A549 treated with ZK216348 at 1 μM for 4 hours (cell line): Measurements from ENCODE around the gene OR2T29. TPM values are rescaled to one million over a fixed set of nuclear protein-coding genes. Genes with fewer than 3 reads are reported as not detected.

Source experiments
- total RNA-seq: library from RNA; stranded (reverse); fragments of 200-300 nt; extraction: Qiagen RNA extraction; gene quantifications from 5 replicates; pipeline ENCODE4 v1.2.3, GENCODE V29; 2022; ENCODE audit warnings: low read depth

OR2T29 gene
- not detected in 5 replicates for total RNA-seq

GRCh38 chr1:248562672-248563071 lies at the start of gene OR2T29:
Gene OR2T29, minus strand, starts transcription at chr1:248562772. Its CDS starts 3,281 bp downstream, at chr1:248559491.

DNA sequence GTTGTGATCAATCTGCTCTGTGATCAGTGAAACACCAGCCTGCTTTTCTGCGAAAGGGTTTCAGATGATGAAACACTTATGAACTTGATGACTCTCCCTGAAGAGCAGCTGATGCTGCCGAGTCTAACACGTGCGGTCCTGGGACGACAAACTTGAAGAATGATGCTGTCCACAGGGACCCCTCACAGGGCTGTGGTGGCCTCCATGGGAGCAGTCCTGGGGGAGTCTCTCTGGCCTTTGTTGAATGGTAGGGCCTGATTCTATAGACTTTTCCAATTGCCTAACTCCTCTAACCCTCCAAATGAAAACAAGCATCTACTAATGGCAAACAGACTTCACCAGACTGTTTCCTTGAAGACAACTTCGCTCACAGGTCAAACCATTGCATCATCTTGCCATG lies 35.0 kb upstream of the OR2T29 start, which contains the start of gene OR2T10:
Gene OR2T10, minus strand, starts transcription at position 112 of the 400 bp plus-strand sequence. CDS start 3,932 bp downstream, outside the sequence.

DNA sequence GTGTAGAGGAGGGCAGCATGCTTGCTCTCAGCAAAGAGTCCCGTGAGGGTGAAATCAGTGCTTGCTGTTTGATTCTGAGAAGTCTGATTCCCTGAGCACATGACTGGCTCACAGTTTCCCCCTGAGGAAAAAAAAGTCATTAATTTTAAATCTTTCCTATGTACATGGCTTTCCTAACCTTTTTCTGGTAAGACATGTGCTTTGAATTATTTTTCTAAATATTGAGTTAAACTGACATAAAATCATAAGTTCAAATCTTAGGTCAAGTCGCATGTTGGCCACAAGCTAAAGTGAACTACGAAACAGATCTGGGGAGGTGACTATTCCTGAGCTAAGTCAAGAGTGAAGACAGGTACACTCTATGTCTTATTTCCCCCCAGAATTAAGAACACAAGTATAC lies 12.1 kb upstream of the OR2T29 start, which contains the start of gene OR2T34:
Gene OR2T34, minus strand, starts transcription at position 101 of the 400 bp plus-strand sequence. Its CDS starts 0 bp downstream, at position 101.

GRCh38 chr1:248507773-248508172 lies 54.8 kb downstream of the OR2T29 start, which contains the start of gene OR2G6:
Gene OR2G6, plus strand, starts transcription at chr1:248508073. Its CDS starts 13,574 bp downstream, at chr1:248521647.

Other genes starting within 250 kb of the OR2T29 start
- gene OR2M7, start 238.2 kb downstream of the OR2T29 start, total RNA-seq, result not detected in 5 replicates
- gene OR14C36, start 214.0 kb downstream of the OR2T29 start, total RNA-seq, result not detected in 5 replicates
- gene OR2T4, start 201.1 kb downstream of the OR2T29 start, total RNA-seq, result not detected in 5 replicates
- not detected in 5 replicates for gene OR2T6, start 187.0 kb downstream of the OR2T29 start, total RNA-seq
- not detected in 5 replicates for gene OR2T1, start 159.7 kb downstream of the OR2T29 start, total RNA-seq
- not detected in 5 replicates for gene OR2T2, start 117.1 kb downstream of the OR2T29 start, total RNA-seq
- not detected in 5 replicates for gene OR2T3, start 89.4 kb downstream of the OR2T29 start, total RNA-seq
- not detected in 5 replicates for gene OR2T5, start 74.2 kb downstream of the OR2T29 start, total RNA-seq
- not detected in 5 replicates for gene OR2G6, start 54.7 kb downstream of the OR2T29 start, total RNA-seq
- gene OR2T34, start 12.0 kb upstream of the OR2T29 start, total RNA-seq, result not detected in 5 replicates
- gene OR2T10, start 34.9 kb upstream of the OR2T29 start, total RNA-seq, result not detected in 5 replicates
- gene OR2T11, start 72.3 kb upstream of the OR2T29 start, total RNA-seq, result not detected in 5 replicates
- not detected in 5 replicates for gene OR2T35, start 82.5 kb upstream of the OR2T29 start, total RNA-seq
- gene OR2T27, start 92.8 kb upstream of the OR2T29 start, total RNA-seq, result not detected in 5 replicates
- gene OR14I1, start 140.0 kb upstream of the OR2T29 start, total RNA-seq, result not detected in 5 replicates
- gene LYPD8, start 193.0 kb upstream of the OR2T29 start, total RNA-seq, result 0.19 to 0.45 TPM (median 0.21 TPM) in 3 of 5 replicates, not detected in the others